Mucosa of rectum (tissue), 2 donors: ENCODE measurements around the gene RNF224.

ENCODE experiments used
- H3K27ac ChIP-seq, 2 donors: one replicate each; pipeline ENCODE4 v1.7.0; 2013; ENCODE audit warnings: inconsistent platforms in 2 of 2, low read depth in 2 of 2, low read length in 2 of 2
- H3K27me3 ChIP-seq, 2 donors: one replicate each; pipeline ENCODE4 v1.7.0; 2013; ENCODE audit warnings: low read length in 2 of 2; ENCODE audit not compliant: control insufficient read depth in 2 of 2, insufficient read depth in 2 of 2
- H3K36me3 ChIP-seq, 2 donors: one replicate each; pipeline ENCODE4 v1.7.0; 2013; ENCODE audit warnings: low read length in 2 of 2; ENCODE audit not compliant: control insufficient read depth in 2 of 2, insufficient read depth in 2 of 2
- H3K4me1 ChIP-seq, 2 donors: one replicate each; pipeline ENCODE4 v1.7.0; 2013; ENCODE audit warnings: low read length in 2 of 2, mild to moderate bottlenecking in 1 of 2; ENCODE audit not compliant: control insufficient read depth in 2 of 2, insufficient read depth in 2 of 2
- H3K4me3 ChIP-seq, 2 donors: one replicate each; pipeline ENCODE4 v1.7.0; 2013; ENCODE audit warnings: low read length in 2 of 2
- H3K9ac ChIP-seq, 2 donors: one replicate each; pipeline ENCODE4 v1.7.0; 2013; ENCODE audit warnings: low read length in 2 of 2, low read depth in 1 of 2, mild to moderate bottlenecking in 1 of 2
- H3K9me3 ChIP-seq, 2 donors: one replicate each; pipeline ENCODE4 v1.7.0; 2013; ENCODE audit warnings: low read length in 2 of 2; ENCODE audit not compliant: control insufficient read depth in 2 of 2
- donor health status: healthy.
- donor health status: Normal muscosa, but diverticular disease.

Gene RNF224

GRCh38 chr9:137228968-137229896, 1.9 kb downstream of the RNF224 start:
- Histone ChIP-seq H3K36me3 (no peaks in the 10 kb centered on the region), H3K27me3 (peaks cover 10 to 39% of the 10 kb centered on the region in 2 donors), H3K4me3 (no peak overlapping the region), H3K9me3 (no peaks in the 10 kb centered on the region), H3K4me1 (peaks cover 22 to 39% of the 10 kb centered on the region in 2 donors), H3K9ac (no peak overlapping the region), H3K27ac (no peak overlapping the region)

- Histone ChIP-seq H3K4me1 (peaks cover 22 to 39% of the 10 kb centered on the region in 2 donors), H3K27ac (no peak overlapping the region), H3K9me3 (no peaks in the 10 kb centered on the region), H3K27me3 (peaks cover 17 to 46% of the 10 kb centered on the region in 2 donors), H3K4me3 (no peak overlapping the region), H3K9ac (peak overlapping the region in 1 of 2 donors; percentile 33), H3K36me3 (no peaks in the 10 kb centered on the region)
Observed at GRCh38 chr9:137229903-137230704, 2.8 kb downstream of the RNF224 start.

- peak within 1 kb of the TSS in 1 of 2 donors; percentile 33 for H3K9ac ChIP-seq
- no peaks in the 10 kb centered on the region for H3K9me3 ChIP-seq
- no peak within 1 kb of the TSS for H3K27ac ChIP-seq
- no peaks in the 10 kb centered on the region for H3K36me3 ChIP-seq
- H3K27me3 ChIP-seq, result peaks cover 17 to 46% of the 10 kb centered on the region in 2 donors
- no peak within 1 kb of the TSS for H3K4me3 ChIP-seq
- H3K4me1 ChIP-seq, result peaks cover 22 to 39% of the 10 kb centered on the region in 2 donors
Observed at GRCh38 chr9:137230705-137231371, 3.5 kb downstream of the RNF224 start, which contains the start of gene SLC34A3. SLC34A3 (plus strand) TSS chr9:137230901; CDS start chr9:137231703, 802 bp downstream.

- no peak overlapping the region for H3K4me3 ChIP-seq
- H3K4me1 ChIP-seq, result peaks cover 23 to 36% of the 10 kb centered on the region in 2 donors
- H3K27me3 ChIP-seq, result peaks cover 17 to 46% of the 10 kb centered on the region in 2 donors
- no peaks in the 10 kb centered on the region for H3K9me3 ChIP-seq
- no peak overlapping the region for H3K27ac ChIP-seq
- H3K9ac ChIP-seq, result no peak overlapping the region
- H3K36me3 ChIP-seq, result no peaks in the 10 kb centered on the region
Observed at GRCh38 chr9:137231372-137232039, 4.2 kb downstream of the RNF224 start.

- Histone ChIP-seq H3K27ac (no peak overlapping the region), H3K9me3 (no peaks in the 10 kb centered on the region), H3K4me1 (peaks cover 25 to 36% of the 10 kb centered on the region in 2 donors), H3K36me3 (no peaks in the 10 kb centered on the region), H3K4me3 (no peak overlapping the region), H3K27me3 (peaks cover 17 to 46% of the 10 kb centered on the region in 2 donors), H3K9ac (peak overlapping the region in 1 of 2 donors; percentile 47)
Observed at GRCh38 chr9:137232101-137232500, 4.8 kb downstream of the RNF224 start.

- peaks cover 25 to 36% of the 10 kb centered on the region in 2 donors for H3K4me1 ChIP-seq
- H3K27ac ChIP-seq, result no peak overlapping the region
- H3K9ac ChIP-seq, result peak overlapping the region in 1 of 2 donors; percentile 47
- no peak overlapping the region for H3K4me3 ChIP-seq
- no peaks in the 10 kb centered on the region for H3K36me3 ChIP-seq
- no peaks in the 10 kb centered on the region for H3K9me3 ChIP-seq
- peaks cover 17 to 46% of the 10 kb centered on the region in 2 donors for H3K27me3 ChIP-seq
Observed at GRCh38 chr9:137232510-137232909, 5.2 kb downstream of the RNF224 start.

GRCh38 chr9:137233143-137233980, 6.1 kb downstream of the RNF224 start:
- Histone ChIP-seq H3K9me3 (no peaks in the 10 kb centered on the region), H3K4me3 (no peak overlapping the region), H3K27me3 (peaks cover 17 to 44% of the 10 kb centered on the region in 2 donors), H3K9ac (no peak overlapping the region), H3K27ac (no peak overlapping the region), H3K4me1 (peaks cover 34 to 43% of the 10 kb centered on the region in 2 donors), H3K36me3 (no peaks in the 10 kb centered on the region)

GRCh38 chr9:137234055-137234697, 6.9 kb downstream of the RNF224 start:
- peaks cover 42 to 47% of the 10 kb centered on the region in 2 donors for H3K4me1 ChIP-seq
- H3K27ac ChIP-seq, result no peak overlapping the region
- no peaks in the 10 kb centered on the region for H3K9me3 ChIP-seq
- H3K9ac ChIP-seq, result no peak overlapping the region
- H3K36me3 ChIP-seq, result no peaks in the 10 kb centered on the region
- peaks cover 14 to 36% of the 10 kb centered on the region in 2 donors for H3K27me3 ChIP-seq
- no peak overlapping the region for H3K4me3 ChIP-seq
